GM12878 (cell line): ENCODE results near the gene GLT1D1. TPM values are rescaled to one million over a fixed set of nuclear protein-coding genes. Genes with fewer than 3 reads are reported as not detected.

Experiments
- ATAC-seq: fragments of 200-7000 bp; cut with Tn5 transposase; 3 replicates; pipeline ENCODE4 v1.9.1; 2020; ENCODE audit warnings: mild to moderate bottlenecking, moderate library complexity
- BruUV-seq: library from RNA; stranded (reverse); fragments of 400-500 nt; replicated peaks from 2 replicates; lab custom pipeline; 2021; lab: Mats Ljungman, UMichigan
- CTCF ChIA-PET: fragments of 300-600 bp; sonication (Branson Sonifier 250); formaldehyde crosslinking; extraction: SDS; loops from one replicate; lab custom pipeline; 2021; ENCODE audit warnings: inconsistent platforms; lab: Yijun Ruan, JAX
- POLR2A ChIA-PET: fragments of 350-600 bp; formaldehyde crosslinking; extraction: SDS; loops from one replicate; lab custom pipeline; 2021; ENCODE audit warnings: inconsistent platforms; lab: Charles Lee
- RAD21 ChIA-PET: fragments of 300-600 bp; sonication (Branson Sonifier 250); formaldehyde crosslinking; loops from one replicate; lab custom pipeline; 2023; ENCODE audit warnings: antibody characterized with exemption; ENCODE audit not compliant: unreplicated experiment; lab: Charles Lee
- SMC1A ChIA-PET: fragments of 300-600 bp; sonication (Branson Sonifier 250); formaldehyde crosslinking; loops from one replicate; lab custom pipeline; 2023; ENCODE audit not compliant: unreplicated experiment, uncharacterized antibody; lab: Charles Lee
- DNase-seq: peaks from one replicate; pipeline ENCODE4 v3.0.0-alpha.2; 2011; ENCODE audit warnings: low read depth, low spot score
- FAIRE-seq: peaks from 3 replicates; lab custom pipeline; 2011; peaks lifted over from hg19 to GRCh38; lab: Jason Lieb, UNC
- H2AFZ ChIP-seq: 2 replicates; pipeline ENCODE4 v1.6.0; 2011; ENCODE audit warnings: low read depth, low read length, control low read depth; ENCODE audit not compliant: control insufficient read depth
- H3K27ac ChIP-seq: 2 replicates; pipeline ENCODE4 v1.5.1; 2011; ENCODE audit warnings: control low read depth; ENCODE audit not compliant: control insufficient read depth, insufficient read depth
- H3K27me3 ChIP-seq, 2 experiments: replicated peaks in 1 of 2; 2 replicates each; pipeline versions ENCODE4 v1.6.0 to v1.6.1; 2011; ENCODE audit warnings: low read length in 1 of 2; ENCODE audit not compliant: control insufficient read depth in 2 of 2, insufficient read depth in 2 of 2
- H3K36me3 ChIP-seq, 2 experiments: 2 replicates each; pipeline ENCODE4 v1.5.1; 2011; ENCODE audit warnings: low read length in 1 of 2; ENCODE audit not compliant: control insufficient read depth in 2 of 2, insufficient read depth in 2 of 2
- H3K4me1 ChIP-seq: 2 replicates; pipeline ENCODE4 v1.6.1; 2011; ENCODE audit warnings: mild to moderate bottlenecking, low read length, moderate library complexity, mixed read lengths; ENCODE audit not compliant: control insufficient read depth, insufficient read depth
- H3K4me2 ChIP-seq: 2 replicates; pipeline ENCODE4 v1.6.0; 2011; ENCODE audit warnings: control low read depth; ENCODE audit not compliant: control insufficient read depth, insufficient read depth
- H3K4me3 ChIP-seq: fragments of 200-600 bp; sonication (generic); 2 replicates; pipeline ENCODE4 v1.5.1; 2016
- H3K79me2 ChIP-seq: 2 replicates; pipeline ENCODE4 v1.6.0; 2011; ENCODE audit warnings: low read length; ENCODE audit not compliant: control insufficient read depth, insufficient read depth
- H3K9ac ChIP-seq: 2 replicates; pipeline ENCODE4 v1.8.0; 2011; ENCODE audit warnings: low read length, control low read depth, mixed read lengths; ENCODE audit not compliant: control insufficient read depth, insufficient read depth
- H3K9me3 ChIP-seq: replicated peaks from 3 replicates; pipeline ENCODE4 v1.5.1; 2011; ENCODE audit warnings: mild to moderate bottlenecking, low read length; ENCODE audit not compliant: control insufficient read depth, insufficient read depth
- H4K20me1 ChIP-seq: 2 replicates; pipeline ENCODE4 v1.6.0; 2011; ENCODE audit not compliant: control insufficient read depth, insufficient read depth
- BACH1 ChIP-seq: fragments of 450-650 bp; IDR thresholded peaks from 2 replicates; pipeline ENCODE4 v1.6.1; 2017; ENCODE audit warnings: mild to moderate bottlenecking, borderline replicate concordance
- BCL3 ChIP-seq: IDR thresholded peaks from 2 replicates; pipeline ENCODE4 v1.6.1; 2011; ENCODE audit warnings: borderline replicate concordance, low read depth, mild to moderate bottlenecking, moderate library complexity, low read length; ENCODE audit not compliant: insufficient read depth, poor library complexity, severe bottlenecking
- CREM ChIP-seq: IDR thresholded peaks from 2 replicates; pipeline ENCODE4 v1.6.1; 2014; ENCODE audit warnings: antibody characterized with exemption, low read depth
- ELK1 ChIP-seq: IDR thresholded peaks from 2 replicates; pipeline ENCODE4 v1.6.1; 2012; ENCODE audit warnings: low read depth, low read length, improper control_type of control experiment
- HCFC1 ChIP-seq: fragments of 150-350 bp; IDR thresholded peaks from 2 replicates; pipeline ENCODE4 v1.6.1; 2014; ENCODE audit warnings: low read length
- HDAC2 ChIP-seq: fragments of 200-600 bp; sonication (generic); IDR thresholded peaks from 2 replicates; pipeline ENCODE4 v1.6.1; 2017
- MLLT1 ChIP-seq: fragments of 450-650 bp; IDR thresholded peaks from 2 replicates; pipeline ENCODE4 v1.6.1; 2016; ENCODE audit warnings: mild to moderate bottlenecking
- NR2C2 ChIP-seq: IDR thresholded peaks from 2 replicates; pipeline ENCODE4 v1.6.1; 2011; ENCODE audit warnings: borderline replicate concordance, low read depth; ENCODE audit not compliant: control insufficient read depth, insufficient read length
- ZBED1 ChIP-seq: IDR thresholded peaks from 2 replicates; pipeline ENCODE4 v1.6.1; 2016; ENCODE audit warnings: borderline replicate concordance
- ZNF207 ChIP-seq: fragments of 450-650 bp; IDR thresholded peaks from 2 replicates; pipeline ENCODE4 v1.6.1; 2014; ENCODE audit warnings: antibody characterized with exemption, mild to moderate bottlenecking, borderline replicate concordance
- ZNF24 ChIP-seq: fragments of 450-650 bp; IDR thresholded peaks from 2 replicates; pipeline ENCODE4 v1.6.1; 2017; ENCODE audit warnings: antibody characterized with exemption, mild to moderate bottlenecking
- ZNF274 ChIP-seq: IDR thresholded peaks from one replicate; pipeline ENCODE4 v1.8.0; 2011; ENCODE audit not compliant: insufficient read length, insufficient read depth
- WGBS: methylation state at CpG from one replicate; pipeline ENCODE4 v1.1.6; 2016; ENCODE audit warnings: low lambda C conversion rate; ENCODE audit not compliant: insufficient replicate concordance, insufficient coverage; ENCODE audit errors: missing lambda C conversion rate; 5-methylcytosine and 5-hydroxymethylcytosine counted together
- in situ Hi-C: fragments of 300-500 bp; cut with MboI; formaldehyde crosslinking; loops from 9 replicates; pipeline ENCODE4 v1.14.3; 2018; ENCODE audit warnings: mixed read lengths
- intact Hi-C: fragments of 100-400 bp; cut with micrococcal nuclease; formaldehyde crosslinking; loops from one replicate; pipeline ENCODE4 v1.14.2; 2022; ENCODE audit not compliant: unreplicated experiment
- polyA plus RNA-seq, 11 experiments: library from polyadenylated mRNA; depleted of rRNA in 4 of 11; unstranded in 6 of 11; stranded (reverse) in 5 of 11; fragments of >200 nt; fragmentation: Nextera tagmentation in 4 of 11; fragmentation: Illumina TruSeq in 1 of 11; extraction: Ambion mirVana in 4 of 11; extraction: Trizol in 1 of 11; gene quantifications; 1 replicate in 1 of 11; 2 replicates in 10 of 11; pipeline versions ENCODE4 v1.2.1 to v1.2.3, GENCODE V29; 2011 to 2016; ENCODE audit warnings: inconsistent platforms in 2 of 11, missing spikeins in 2 of 11, low read depth in 1 of 11
- total RNA-seq, 4 experiments: library from RNA; depleted of rRNA in 3 of 4; stranded (reverse); fragments of >200 nt in 3 of 4; fragmentation: Illumina TruSeq in 1 of 4; extraction: Trizol in 1 of 4; gene quantifications; 2 replicates each; pipeline versions ENCODE4 v1.2.1 to v1.2.3, GENCODE V29; 2013 to 2021

GLT1D1 gene
- total and polyA plus RNA-seq, 10 of the 15 experiments (the other 5 are each of a cell fraction or from before 2014, with no cell fraction given) = 0.42 to 62.8 (median 3.0) TPM

- no peak for DNase-seq
- Histone ChIP-seq H3K36me3 (no peaks in the 10 kb centered on the region; a peak in 1 of 4 replicates), H3K9ac (no peak overlapping the region), H3K27me3 (no peaks in the 10 kb centered on the region), H3K79me2 (no peaks in the 10 kb centered on the region), H2AFZ (no peak overlapping the region), H3K9me3 (no peaks in the 10 kb centered on the region), H3K4me2 (no peak overlapping the region), H3K4me1 (no peaks in the 10 kb centered on the region), H3K4me3 (no peak overlapping the region), H4K20me1 (no peaks in the 10 kb centered on the region), H3K27ac (no peak overlapping the region)
- ChIA-PET SMC1A (no interaction called here), CTCF (no interaction called here), POLR2A (no interaction called here), RAD21 (no interaction called here)
- in situ Hi-C loops (no loop called here), intact Hi-C loops (no loop called here)
- WGBS = 66% methylated on average over 9 of the region's 9 CpGs
- BruUV-seq = no TSS peak
- ATAC-seq = no peak
- no peak for FAIRE-seq
- no peak for TF ChIP-seq HCFC1
- TF ChIP-seq MLLT1 = no peak
- no peak for TF ChIP-seq NR2C2
Measured at GRCh38 chr12:128982933-128983332, 129.7 kb downstream of the GLT1D1 start.

- Histone ChIP-seq H3K9ac (no peak overlapping the region), H3K79me2 (no peaks in the 10 kb centered on the region), H2AFZ (no peak overlapping the region), H3K4me2 (no peak overlapping the region), H3K27me3 (no peaks in the 10 kb centered on the region), H4K20me1 (no peaks in the 10 kb centered on the region), H3K36me3 (no peaks in the 10 kb centered on the region; a peak in 1 of 4 replicates), H3K4me1 (no peaks in the 10 kb centered on the region), H3K27ac (no peak overlapping the region), H3K4me3 (no peak overlapping the region), H3K9me3 (no peaks in the 10 kb centered on the region)
- no peak for DNase-seq
- no peak for FAIRE-seq
- SMC1A ChIA-PET = no interaction called here
- no peak for ATAC-seq
- in situ Hi-C loops (no loop called here), intact Hi-C loops (no loop called here)
- BruUV-seq = TSS peak; percentile 43
- RAD21 ChIA-PET = no interaction called here
- WGBS = 70% methylated on average over 14 of the region's 14 CpGs
- POLR2A ChIA-PET = no interaction called here
- CTCF ChIA-PET = interaction anchor here (0.6 kb wide), 1 partner anchor 200 kb away, joined by 4 read pairs; no protein-coding TSS in a partner anchor
- TF ChIP-seq NR2C2 (no peak), ELK1 (no peak), HDAC2 (no peak), BACH1 (no peak), CREM (no peak), BCL3 (no peak), ZNF207 (no peak), ZNF24 (no peak), ZBED1 (no peak), ZNF274 (no peak)
Measured at GRCh38 chr12:128983371-128983770, 130.1 kb downstream of the GLT1D1 start.
